Mucosa of stomach (tissue), 1 donor: Measurements from ENCODE around the gene FHAD1.

Source experiments
- H3K27me3 ChIP-seq: one replicate; pipeline ENCODE4 v1.7.0; 2013; ENCODE audit warnings: mild to moderate bottlenecking, low read length; ENCODE audit not compliant: control insufficient read depth, insufficient read depth
- H3K36me3 ChIP-seq: one replicate; pipeline ENCODE4 v1.7.0; 2013; ENCODE audit warnings: low read length; ENCODE audit not compliant: control insufficient read depth, insufficient read depth
- H3K4me1 ChIP-seq: one replicate; pipeline ENCODE4 v1.7.0; 2013; ENCODE audit warnings: mild to moderate bottlenecking, low read length; ENCODE audit not compliant: control insufficient read depth, insufficient read depth
- H3K4me3 ChIP-seq: one replicate; pipeline ENCODE4 v1.7.0; 2013; ENCODE audit warnings: low read length
- H3K9ac ChIP-seq: one replicate; pipeline ENCODE4 v1.7.0; 2013; ENCODE audit warnings: mild to moderate bottlenecking, low read length, moderate library complexity
- H3K9me3 ChIP-seq: one replicate; pipeline ENCODE4 v1.7.0; 2013; ENCODE audit warnings: mild to moderate bottlenecking, low read length, moderate library complexity; ENCODE audit not compliant: control insufficient read depth
- donor health status: Pancreatic carcinoma.

The FHAD1 gene

DNA sequence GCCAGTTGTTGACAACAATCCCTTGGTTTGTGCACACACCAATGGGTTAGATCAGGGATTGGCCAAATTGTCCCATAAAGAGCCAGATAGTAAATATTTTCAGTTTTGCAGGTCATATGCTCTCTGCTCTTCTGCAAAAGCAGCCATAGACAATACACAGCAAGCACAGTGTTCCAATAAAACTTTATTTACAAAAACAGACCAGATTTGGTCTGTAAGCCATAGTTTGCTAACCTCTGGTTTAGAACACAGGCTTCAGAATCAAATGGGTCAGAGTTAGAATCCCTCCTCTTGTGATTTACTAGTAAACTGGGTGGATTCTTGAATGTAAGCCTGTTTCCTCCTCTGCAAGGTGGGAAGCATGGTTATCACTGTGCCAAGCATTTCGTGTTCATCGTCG, 97.4 kb downstream of the FHAD1 start:
- Histone ChIP-seq H3K4me1 (peaks cover 76% of the 10 kb centered on the region), H3K9me3 (no peaks in the 10 kb centered on the region)

DNA sequence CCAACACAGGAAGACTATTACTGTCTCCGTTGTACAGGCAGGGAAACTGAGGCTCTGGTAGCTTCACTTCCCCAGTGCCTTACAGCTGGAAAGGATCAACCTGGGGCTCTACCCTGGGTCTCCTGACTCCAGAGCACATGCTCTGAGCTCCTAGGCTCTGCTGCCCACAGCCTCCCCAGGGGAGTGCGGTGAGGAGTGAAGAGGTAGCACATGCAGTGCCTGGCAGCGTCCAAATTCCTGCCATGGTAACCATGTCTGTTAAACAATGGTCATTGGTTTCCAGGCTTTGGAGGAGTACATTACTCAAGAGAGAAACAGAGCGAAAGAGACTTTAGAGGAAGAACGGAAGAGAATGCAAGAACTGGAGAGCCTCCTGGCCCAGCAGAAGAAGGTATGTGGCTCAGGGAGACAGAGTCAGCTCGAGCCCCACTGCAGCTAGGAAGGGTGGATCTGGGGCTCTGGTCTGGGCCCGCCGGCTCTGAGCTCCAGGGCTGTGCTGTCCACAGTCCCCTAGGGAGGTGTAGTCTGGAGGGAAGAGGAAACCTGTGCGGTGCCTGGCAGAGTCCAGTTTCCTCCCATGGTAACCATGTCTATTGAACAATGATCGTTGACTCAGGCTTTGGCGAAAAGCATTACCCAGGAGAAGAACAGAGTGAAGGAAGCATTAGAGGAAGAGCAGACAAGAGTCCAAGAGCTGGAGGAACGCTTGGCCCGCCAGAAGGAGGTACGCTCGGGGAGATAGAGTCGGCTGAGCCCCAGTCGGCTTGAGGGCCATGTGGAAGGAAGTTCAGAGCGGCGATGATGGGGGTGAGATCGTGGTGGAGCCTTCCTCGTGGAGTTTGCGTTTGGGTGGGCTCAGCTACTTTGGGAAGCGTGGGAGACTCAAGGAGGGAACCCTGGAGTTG, 98.0 kb downstream of the FHAD1 start:
- Histone ChIP-seq H3K36me3 (no peaks in the 10 kb centered on the region), H3K27me3 (no peaks in the 10 kb centered on the region), H3K4me1 (peaks cover 76% of the 10 kb centered on the region), H3K4me3 (no peak overlapping the region), H3K9me3 (no peaks in the 10 kb centered on the region), H3K9ac (peak overlapping the region; percentile 58)

More for the DNA sequence above, 97.4 kb downstream of the FHAD1 start:
- Histone ChIP-seq H3K27me3 (no peaks in the 10 kb centered on the region), H3K4me3 (no peak overlapping the region), H3K36me3 (no peaks in the 10 kb centered on the region), H3K9ac (no peak overlapping the region)

DNA sequence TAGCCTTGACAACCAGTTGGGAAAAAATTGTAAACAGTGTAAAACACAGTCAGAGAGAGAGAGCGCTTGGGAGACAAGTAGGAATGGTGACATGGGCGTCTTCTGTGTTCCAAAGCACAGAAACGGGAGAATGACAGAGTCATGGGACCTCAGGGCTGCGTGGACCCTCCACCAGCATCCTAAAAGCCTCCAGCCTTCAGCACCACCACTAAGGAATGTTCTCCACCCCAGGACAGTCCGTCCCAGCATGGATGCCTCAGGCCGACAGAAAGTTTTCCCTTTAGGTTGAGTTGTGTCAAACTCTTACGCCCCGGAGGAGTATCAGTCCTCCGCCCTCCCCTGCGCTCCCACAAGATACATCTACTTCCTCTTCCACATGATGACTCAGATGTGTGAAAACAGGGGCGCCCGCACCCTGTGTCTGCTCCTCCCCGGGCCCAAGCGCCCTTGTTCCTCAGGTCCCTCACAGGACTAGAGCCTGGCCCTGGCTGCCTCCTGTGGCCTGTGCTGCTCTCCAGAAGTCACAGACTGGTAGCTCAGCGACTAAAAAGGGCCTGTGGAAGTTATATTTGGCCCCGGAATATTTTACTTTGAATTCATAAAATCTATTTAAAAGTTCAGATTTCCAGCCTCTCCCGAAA, 98.8 kb downstream of the FHAD1 start:
- H3K36me3 ChIP-seq: no peaks in the 10 kb centered on the region
- no peaks in the 10 kb centered on the region for H3K9me3 ChIP-seq
- no peaks in the 10 kb centered on the region for H3K27me3 ChIP-seq
- peak overlapping the region; percentile 58 for H3K9ac ChIP-seq
- no peak overlapping the region for H3K4me3 ChIP-seq
- peaks cover 76% of the 10 kb centered on the region for H3K4me1 ChIP-seq

DNA sequence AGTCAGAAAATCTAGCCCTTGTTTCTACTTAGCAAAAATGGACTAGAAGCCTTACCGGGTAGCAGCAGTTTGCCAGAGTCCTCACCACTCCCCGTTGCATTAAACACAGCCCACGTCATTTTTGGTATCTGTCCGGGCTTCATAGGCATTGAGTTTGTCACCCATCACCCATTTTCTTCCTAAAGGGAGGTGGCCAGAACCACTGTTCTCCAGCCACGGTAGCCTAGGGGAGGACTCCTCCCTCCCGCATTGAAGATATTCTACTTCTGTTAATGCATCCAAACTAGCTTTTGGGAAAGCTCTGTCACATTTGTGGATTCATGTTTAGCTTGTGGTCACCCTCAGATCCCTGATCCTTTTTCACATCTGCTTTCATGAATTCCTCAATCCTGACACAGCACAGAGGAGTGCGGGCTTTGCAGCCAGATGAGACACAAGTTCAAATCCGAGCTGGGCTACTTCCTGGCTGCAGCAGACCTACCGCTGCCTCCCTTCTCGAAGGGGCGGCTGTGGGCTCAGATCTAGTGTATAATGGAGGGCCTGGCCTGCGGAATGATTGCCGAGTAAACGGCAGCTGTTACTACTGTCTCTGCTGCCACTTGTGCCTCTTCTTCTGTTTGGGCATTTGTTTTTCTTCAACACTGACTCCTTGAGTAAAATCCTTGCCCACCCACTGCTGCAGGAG, 99.5 kb downstream of the FHAD1 start:
- peak overlapping the region; percentile 58 for H3K9ac ChIP-seq
- peaks cover 71% of the 10 kb centered on the region for H3K4me1 ChIP-seq
- H3K4me3 ChIP-seq: no peak overlapping the region
- no peaks in the 10 kb centered on the region for H3K9me3 ChIP-seq
- no peaks in the 10 kb centered on the region for H3K36me3 ChIP-seq
- no peaks in the 10 kb centered on the region for H3K27me3 ChIP-seq

DNA sequence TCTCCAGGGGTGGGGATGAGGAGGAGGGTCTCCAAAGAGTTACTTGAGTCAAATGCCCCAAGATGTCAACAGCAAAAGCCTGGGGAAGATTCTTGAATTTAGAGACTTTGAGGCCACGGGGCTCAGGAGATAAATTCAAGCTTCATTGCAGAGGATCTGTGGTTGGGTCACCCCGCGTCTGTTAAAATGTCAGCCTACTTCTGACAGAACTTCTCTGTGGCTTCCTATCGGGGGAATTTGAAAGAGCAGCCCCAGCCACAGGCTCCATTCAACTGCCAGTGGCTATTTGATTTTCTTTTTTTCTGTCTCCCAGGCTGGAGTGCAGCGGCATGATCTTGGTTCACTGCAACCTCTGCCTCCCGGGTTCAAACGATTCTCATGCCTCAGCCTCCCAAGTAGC, 100.2 kb downstream of the FHAD1 start:
- Histone ChIP-seq H3K4me1 (peaks cover 64% of the 10 kb centered on the region), H3K27me3 (no peaks in the 10 kb centered on the region), H3K4me3 (no peak overlapping the region), H3K9ac (no peak overlapping the region), H3K9me3 (no peaks in the 10 kb centered on the region), H3K36me3 (no peaks in the 10 kb centered on the region)

DNA sequence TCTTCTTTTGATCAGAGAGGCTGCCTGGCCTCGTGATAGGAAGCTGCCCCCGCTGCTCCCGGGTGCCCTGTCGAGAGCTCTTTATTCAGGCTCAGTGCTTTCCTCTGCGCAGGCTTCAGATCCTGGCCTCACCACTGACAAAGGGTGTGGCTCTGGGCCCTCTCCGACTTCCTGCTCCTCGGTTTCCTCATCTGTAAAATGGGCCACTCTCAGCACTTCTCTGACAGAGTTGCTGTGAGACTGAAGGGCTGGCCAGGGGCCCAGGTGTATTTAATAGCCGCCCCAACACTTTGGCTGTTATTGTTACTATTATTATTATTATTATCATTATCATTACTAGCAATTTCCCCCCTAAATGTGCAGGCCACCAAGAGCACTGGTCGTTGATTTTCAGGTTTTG, 101.6 kb downstream of the FHAD1 start:
- Histone ChIP-seq H3K4me3 (no peak overlapping the region), H3K9ac (no peak overlapping the region), H3K27me3 (no peaks in the 10 kb centered on the region), H3K36me3 (no peaks in the 10 kb centered on the region), H3K9me3 (no peaks in the 10 kb centered on the region), H3K4me1 (peaks cover 67% of the 10 kb centered on the region)

DNA sequence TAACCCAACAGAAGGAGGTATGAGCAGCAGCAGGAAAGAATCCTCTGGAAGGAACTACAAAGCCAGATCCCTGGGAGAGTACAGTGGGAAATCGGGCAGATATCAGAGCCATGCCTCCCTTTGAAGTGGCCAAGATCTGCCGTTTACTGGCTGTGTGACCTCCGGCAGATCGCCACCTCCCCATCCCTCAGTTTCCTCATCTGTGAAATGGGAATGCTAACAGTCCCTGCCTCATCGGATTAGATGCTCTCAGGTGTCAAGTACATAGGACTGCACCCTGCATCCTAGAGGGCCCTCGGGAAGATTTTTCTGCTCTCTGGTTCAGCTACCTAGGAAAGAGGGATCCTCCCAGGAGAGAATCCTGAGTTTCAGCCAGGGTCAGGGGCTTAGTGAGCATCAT, 102.1 kb downstream of the FHAD1 start:
- Histone ChIP-seq H3K9me3 (no peaks in the 10 kb centered on the region), H3K27me3 (no peaks in the 10 kb centered on the region), H3K4me3 (no peak overlapping the region), H3K36me3 (no peaks in the 10 kb centered on the region), H3K9ac (no peak overlapping the region), H3K4me1 (peaks cover 62% of the 10 kb centered on the region)

DNA sequence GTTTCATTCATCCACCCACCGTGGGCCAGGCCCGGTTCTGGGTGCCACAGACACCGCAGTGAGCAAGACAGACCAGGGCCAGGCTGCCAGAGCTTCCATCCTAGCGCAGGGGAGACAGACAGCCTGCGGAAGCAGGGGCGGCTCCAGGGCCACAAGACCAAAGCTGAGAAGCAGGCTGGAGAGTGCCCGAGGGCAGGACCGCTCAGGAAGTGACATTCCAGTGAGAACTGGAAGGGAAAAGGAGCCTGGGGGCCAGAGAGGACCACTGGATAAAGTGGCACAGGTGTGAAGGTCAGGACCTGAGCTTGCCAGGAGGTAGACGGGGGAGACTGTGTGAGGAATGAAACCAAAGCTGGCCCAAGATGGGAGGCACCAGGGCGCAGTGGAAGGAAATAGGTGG, 103.1 kb downstream of the FHAD1 start:
- H3K36me3 ChIP-seq: no peaks in the 10 kb centered on the region
- no peaks in the 10 kb centered on the region for H3K9me3 ChIP-seq
- H3K27me3 ChIP-seq: no peaks in the 10 kb centered on the region
- H3K9ac ChIP-seq: no peak overlapping the region
- H3K4me1 ChIP-seq: peaks cover 52% of the 10 kb centered on the region
- H3K4me3 ChIP-seq: no peak overlapping the region

DNA sequence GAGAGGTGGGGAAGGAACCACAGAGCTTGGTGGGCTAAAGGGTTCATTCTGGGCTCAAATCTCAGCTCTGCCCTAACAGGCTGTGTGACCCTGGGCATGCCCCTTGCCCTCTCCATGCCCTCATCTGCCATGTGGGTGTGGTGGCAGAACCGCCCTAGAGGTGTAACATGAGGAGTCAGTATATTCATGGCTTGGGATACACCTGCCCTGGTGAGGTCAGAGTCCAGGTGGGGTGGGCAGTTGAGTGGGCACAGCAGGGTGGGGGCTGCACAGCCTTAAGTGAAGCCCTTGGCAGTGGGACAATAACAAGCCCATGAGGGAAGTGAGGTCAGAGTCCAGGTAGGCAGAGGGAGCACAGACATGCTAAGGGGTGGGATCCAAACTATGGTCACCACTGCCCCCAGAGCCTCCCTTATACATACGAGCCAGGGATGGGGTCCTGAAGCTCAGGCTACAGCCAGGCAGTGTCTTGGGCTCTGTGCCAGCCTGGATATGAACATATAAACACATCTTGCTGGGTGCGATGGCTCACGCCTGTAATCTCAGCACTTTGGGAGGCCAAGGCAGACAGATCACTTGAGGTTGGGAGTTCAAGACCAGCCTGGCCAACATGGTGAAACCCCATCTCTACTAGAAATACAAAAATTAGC, 103.7 kb downstream of the FHAD1 start:
- no peaks in the 10 kb centered on the region for H3K27me3 ChIP-seq
- no peaks in the 10 kb centered on the region for H3K9me3 ChIP-seq
- no peak overlapping the region for H3K4me3 ChIP-seq
- H3K4me1 ChIP-seq: peaks cover 47% of the 10 kb centered on the region
- no peaks in the 10 kb centered on the region for H3K36me3 ChIP-seq
- no peak overlapping the region for H3K9ac ChIP-seq

DNA sequence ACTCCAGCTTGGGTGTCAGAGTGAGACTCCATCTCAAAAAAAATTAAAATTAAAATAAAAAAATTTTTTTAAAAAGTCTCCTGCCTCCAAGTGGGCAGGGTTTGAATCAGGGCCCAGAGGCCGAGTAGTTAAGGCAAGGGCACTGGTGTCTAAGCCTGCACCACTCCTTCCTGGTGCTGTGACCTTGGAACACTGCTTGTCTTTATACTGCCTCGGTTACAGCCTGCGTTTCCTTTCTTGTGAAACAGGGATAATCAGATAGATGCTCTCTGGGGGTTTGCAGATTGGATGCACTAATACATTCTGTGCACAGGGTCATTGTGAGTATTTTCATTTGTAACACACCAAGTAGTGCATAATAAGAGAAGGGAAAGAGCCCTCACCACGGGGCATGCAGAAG, 104.3 kb downstream of the FHAD1 start:
- Histone ChIP-seq H3K27me3 (no peaks in the 10 kb centered on the region), H3K4me1 (peaks cover 40% of the 10 kb centered on the region), H3K36me3 (no peaks in the 10 kb centered on the region), H3K4me3 (no peak overlapping the region), H3K9me3 (no peaks in the 10 kb centered on the region), H3K9ac (no peak overlapping the region)

DNA sequence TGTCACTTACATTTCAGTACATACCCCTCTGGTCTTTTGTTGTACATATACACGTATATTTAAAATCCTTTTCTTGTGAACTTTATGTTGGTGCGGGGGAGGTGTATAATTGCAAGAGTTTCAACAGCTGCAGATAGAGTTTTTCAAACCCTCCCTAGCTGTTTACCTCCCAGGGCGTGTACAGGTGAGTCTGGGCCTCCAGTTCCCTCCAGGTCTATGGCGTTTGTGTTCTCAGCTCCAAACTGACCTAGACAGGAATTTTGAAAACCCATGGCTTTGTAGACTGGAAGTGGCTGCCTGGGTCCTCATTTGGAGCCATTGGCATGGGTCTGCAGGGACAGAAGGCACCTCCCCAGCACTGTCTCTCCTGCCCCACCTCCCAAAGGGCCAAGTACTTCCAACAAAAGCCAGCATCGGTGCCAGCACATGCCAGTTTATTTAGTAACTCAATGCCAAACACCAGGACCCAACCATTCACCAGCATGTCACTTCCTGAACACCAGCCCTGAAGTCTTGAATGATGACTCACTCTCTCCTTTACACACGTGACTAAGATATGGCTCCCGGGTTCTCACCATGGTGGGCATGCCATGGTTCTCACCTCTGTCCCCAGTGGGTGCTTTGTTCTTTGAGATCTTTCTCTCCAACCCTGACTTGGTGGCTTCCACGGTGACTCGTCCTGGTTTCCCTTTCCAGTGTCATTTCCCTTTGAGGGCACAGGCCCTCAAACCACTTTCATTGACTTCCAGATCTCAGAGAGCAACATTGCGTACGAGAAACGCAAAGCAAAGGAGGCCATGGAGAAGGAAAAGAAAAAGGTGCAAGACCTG, 105.3 kb downstream of the FHAD1 start:
- no peaks in the 10 kb centered on the region for H3K36me3 ChIP-seq
- no peak overlapping the region for H3K4me3 ChIP-seq
- peak overlapping the region; percentile 3 for H3K9ac ChIP-seq

More for the DNA sequence above, 105.3 kb downstream of the FHAD1 start:
- no peaks in the 10 kb centered on the region for H3K27me3 ChIP-seq
- H3K4me1 ChIP-seq: peaks cover 34% of the 10 kb centered on the region
- no peaks in the 10 kb centered on the region for H3K9me3 ChIP-seq
